Epithelial cell of esophagus (primary cell): ENCODE results near the gene ERP27.
A peak's percentile ranks its signal among the peaks of the same experiment; 100 is the strongest.

Source experiments
- DNase-seq: peaks from one replicate; pipeline ENCODE4 v3.0.0; 2010; ENCODE audit warnings: low read depth
- H3K4me3 ChIP-seq: 2 replicates; pipeline ENCODE4 v1.5.1; 2011; ENCODE audit warnings: mild to moderate bottlenecking, low read length, control low read depth
- CTCF ChIP-seq: IDR thresholded peaks from 2 replicates; pipeline ENCODE4 v1.5.1; 2011; ENCODE audit warnings: low read depth, mild to moderate bottlenecking, low read length, control low read depth, inconsistent platforms; ENCODE audit not compliant: insufficient read depth; ENCODE audit errors: missing control alignments

Gene ERP27

GRCh38 chr12:14868916-14869506 is 69.3 kb downstream of the ERP27 start:
- H3K4me3 ChIP-seq: no peak overlapping the region
- DNase-seq: peak; percentile 9
- no peak for TF ChIP-seq CTCF
